ENCODE measurements around the gene PNPLA5.

PNPLA5 gene

DNA sequence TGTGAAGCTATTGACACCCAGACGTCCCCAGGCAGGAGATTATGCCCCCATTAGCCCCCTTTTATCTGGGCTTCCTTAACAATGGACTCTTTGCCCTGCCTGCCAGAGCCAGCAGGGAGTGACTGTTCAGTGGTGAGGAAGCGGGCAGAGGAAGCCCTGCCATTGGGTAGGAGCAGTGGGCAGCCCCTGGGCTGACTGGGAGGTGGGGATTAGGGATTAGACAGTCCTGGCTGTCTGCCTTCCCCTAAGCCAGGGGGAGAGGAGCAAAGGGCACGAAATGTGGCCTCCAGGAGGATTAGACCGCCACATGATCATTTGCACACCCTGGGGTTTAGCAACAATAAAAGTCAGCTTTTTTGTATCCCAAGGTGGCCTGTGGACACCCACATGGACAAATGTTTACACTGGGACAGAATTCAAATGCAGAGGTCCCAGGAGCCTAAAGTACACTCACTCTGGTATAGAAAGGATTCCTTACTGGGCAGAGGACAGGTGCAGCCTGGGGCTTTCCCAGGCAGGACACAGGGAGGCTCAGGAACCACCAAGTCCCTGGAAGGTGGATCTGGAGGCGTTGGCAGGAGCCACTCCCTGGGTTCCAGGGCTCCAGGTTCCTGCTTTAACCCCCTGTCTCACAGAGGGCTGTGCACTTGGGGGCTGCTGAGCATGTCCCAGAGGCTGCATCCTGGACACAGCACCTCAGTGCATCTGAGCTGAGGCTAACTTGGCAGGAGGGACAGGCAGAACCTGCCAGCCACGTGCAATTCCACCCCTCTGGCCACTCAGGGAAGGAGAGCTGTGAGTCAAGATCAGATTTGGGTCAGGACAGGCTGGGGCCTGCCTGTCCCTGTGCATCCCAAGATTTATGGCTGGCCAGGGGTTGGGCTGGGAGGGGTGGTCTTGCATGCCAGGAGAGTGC, 33.9 kb upstream of the PNPLA5 start:
- no peak for DNase-seq (ENCODE audit: low read depth)
- peak overlapping the region; percentile 49; the same call in 1 of the 2 replicates for H3K4me3 ChIP-seq (ENCODE audit: low read length)
- TF ChIP-seq, protein P1, sequence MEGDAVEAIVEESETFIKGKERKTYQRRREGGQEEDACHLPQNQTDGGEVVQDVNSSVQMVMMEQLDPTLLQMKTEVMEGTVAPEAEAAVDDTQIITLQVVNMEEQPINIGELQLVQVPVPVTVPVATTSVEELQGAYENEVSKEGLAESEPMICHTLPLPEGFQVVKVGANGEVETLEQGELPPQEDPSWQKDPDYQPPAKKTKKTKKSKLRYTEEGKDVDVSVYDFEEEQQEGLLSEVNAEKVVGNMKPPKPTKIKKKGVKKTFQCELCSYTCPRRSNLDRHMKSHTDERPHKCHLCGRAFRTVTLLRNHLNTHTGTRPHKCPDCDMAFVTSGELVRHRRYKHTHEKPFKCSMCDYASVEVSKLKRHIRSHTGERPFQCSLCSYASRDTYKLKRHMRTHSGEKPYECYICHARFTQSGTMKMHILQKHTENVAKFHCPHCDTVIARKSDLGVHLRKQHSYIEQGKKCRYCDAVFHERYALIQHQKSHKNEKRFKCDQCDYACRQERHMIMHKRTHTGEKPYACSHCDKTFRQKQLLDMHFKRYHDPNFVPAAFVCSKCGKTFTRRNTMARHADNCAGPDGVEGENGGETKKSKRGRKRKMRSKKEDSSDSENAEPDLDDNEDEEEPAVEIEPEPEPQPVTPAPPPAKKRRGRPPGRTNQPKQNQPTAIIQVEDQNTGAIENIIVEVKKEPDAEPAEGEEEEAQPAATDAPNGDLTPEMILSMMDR (conservative IDR thresholded peaks at IDR 0.05; ENCODE audit: low read length), result no peak

DNA sequence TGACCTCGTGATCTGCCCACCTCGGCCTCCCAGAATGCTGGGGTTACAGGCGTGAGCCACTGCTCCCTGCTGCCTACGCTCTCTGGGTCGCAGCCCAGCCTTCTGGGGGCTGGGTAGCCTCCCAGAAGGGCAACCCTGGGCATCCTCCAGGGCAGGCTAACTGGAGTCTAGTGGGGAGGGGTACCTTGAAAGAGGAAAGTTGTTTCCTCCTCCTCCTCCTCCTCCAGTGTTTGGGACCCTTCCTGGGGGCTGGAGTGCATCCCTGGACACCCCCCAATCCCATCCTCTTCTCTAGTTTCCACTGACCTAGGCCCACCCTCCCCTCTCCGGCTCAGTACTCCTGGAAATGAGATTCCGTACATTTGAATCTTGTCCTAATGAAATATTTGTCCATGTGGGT, 33.1 kb upstream of the PNPLA5 start:
- H3K4me3 ChIP-seq (ENCODE audit: low read length), result peak overlapping the region; percentile 49
- TF ChIP-seq, protein P1 (conservative IDR thresholded peaks at IDR 0.05; ENCODE audit: low read length), result no peak
- no peak for DNase-seq (ENCODE audit: low read depth)

DNA sequence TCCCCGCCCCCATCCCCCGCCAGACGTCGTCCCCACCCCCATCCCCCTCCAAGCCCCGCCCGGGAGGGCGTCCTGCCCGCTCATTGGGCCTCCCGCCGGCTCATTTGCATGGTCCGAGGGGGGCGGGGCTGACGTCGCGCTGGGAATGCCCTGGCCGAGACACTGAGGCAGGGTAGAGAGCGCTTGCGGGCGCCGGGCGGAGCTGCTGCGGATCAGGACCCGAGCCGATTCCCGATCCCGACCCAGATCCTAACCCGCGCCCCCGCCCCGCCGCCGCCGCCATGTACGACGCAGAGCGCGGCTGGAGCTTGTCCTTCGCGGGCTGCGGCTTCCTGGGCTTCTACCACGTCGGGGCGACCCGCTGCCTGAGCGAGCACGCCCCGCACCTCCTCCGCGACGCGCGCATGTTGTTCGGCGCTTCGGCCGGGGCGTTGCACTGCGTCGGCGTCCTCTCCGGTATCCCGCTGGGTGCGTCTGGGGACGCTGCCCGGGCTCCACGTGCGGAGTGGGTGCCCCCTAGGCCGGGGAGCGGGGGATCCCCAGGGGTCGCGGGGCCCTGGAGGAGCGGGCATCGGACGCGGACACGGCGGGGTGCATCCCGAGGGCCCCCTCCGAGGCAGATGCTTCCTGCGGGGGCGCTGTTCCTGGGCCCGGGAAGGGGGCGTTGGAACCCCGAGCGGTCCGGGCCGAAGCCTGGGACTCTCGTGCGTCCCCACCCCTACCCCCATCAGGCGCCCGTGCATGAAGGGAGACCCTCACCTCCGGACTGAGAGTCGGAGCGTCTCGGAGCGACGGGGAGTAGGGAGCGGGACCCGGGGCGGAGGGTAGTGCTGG, 32.0 kb upstream of the PNPLA5 start, which contains the start of gene PNPLA3:
Gene PNPLA3 (plus strand): TSS at position 175 of the 834 bp plus-strand sequence. CDS start 107 bp downstream, at position 282.
- TF ChIP-seq, protein P1 (conservative IDR thresholded peaks at IDR 0.05; ENCODE audit: low read length), result peak; percentile 24
- peak within 1 kb of the TSS; percentile 71 for H3K4me3 ChIP-seq (ENCODE audit: low read length)
- DNase-seq (ENCODE audit: low read depth), result peak; percentile 80

DNA sequence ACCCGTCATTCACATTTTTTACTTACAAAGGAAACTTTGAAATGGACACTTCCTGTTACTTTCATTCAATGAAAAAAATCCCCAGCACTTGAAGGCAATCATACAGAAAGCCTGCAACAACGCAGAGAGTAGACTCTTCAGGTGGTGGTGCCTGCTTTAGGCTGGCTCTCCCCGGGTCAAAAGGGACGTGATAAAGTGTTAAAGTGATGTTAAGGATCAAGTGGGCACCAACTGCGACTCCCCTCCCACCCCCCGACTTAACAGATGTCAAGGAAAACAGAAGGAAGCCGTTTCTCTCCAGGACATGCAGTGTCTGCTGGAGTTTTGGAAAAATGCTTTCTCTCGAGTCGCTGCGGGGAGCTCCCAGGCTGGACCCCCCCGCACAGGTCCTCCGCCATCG, 31.4 kb upstream of the PNPLA5 start:
- DNase-seq (ENCODE audit: low read depth), result no peak
- peak overlapping the region; percentile 47 for H3K4me3 ChIP-seq (ENCODE audit: low read length)
- TF ChIP-seq, protein P1 (conservative IDR thresholded peaks at IDR 0.05; ENCODE audit: low read length), result no peak

DNA sequence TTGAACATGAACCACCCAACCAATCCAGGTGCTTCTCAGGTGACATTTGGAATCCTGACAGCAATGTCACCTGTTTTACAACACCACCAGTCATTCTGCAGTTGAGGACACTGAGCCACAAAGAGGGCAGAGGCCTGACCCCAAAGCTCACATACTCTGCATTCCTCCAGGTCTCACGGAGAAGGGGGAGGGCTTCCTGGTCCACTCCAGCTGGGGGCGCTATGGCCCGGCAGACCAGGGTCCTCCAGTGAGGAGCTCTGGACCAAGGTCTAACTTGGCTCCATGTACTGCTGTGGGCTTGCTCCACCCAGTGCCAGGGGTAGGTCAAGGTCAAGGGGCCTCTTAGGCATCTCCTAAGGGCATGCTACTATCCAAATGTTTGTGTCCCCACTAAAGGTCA, 30.3 kb upstream of the PNPLA5 start:
- TF ChIP-seq, protein P1 (conservative IDR thresholded peaks at IDR 0.05; ENCODE audit: low read length), result 0 out of 2 replicates have a peak, but pooled peaks have one; percentile 11
- no peak overlapping the region for H3K4me3 ChIP-seq (ENCODE audit: low read length)
- DNase-seq (ENCODE audit: low read depth), result no peak

DNA sequence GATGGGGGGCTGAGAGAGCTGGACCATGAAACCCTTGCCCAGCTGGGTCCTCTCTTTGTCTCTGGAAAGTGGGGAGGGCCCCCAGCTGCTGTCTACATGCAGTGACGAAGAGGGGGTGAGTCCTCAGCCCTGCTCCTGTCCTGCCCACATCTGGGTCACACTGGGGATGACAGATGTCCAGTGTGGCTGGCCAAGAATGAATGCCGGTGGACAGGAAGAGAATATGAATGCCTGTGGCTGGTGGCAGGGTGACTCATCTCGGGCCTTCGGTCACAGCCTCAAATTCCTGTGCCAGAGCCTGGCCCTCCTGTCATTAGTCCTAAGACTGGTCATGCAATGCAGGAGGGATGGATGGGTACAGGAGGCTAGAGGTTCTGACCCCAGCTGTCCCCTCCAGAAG, 29.6 kb upstream of the PNPLA5 start:
- H3K4me3 ChIP-seq (ENCODE audit: low read length), result no peak overlapping the region
- peak; percentile 93 for DNase-seq (ENCODE audit: low read depth)
- TF ChIP-seq, protein P1 (conservative IDR thresholded peaks at IDR 0.05; ENCODE audit: low read length), result no peak
